GM15510 (cell line): ENCODE results near the gene PGPEP1.

Source experiments
- POLR2A ChIP-seq: IDR thresholded peaks from 3 replicates; pipeline ENCODE4 v1.6.1; 2011; ENCODE audit warnings: borderline replicate concordance; ENCODE audit not compliant: insufficient read length; ENCODE audit errors: extremely low read depth

PGPEP1 gene

GRCh38 chr19:18364826-18365528 is 24.6 kb downstream of the PGPEP1 start:
- TF ChIP-seq POLR2A: no peak

GRCh38 chr19:18366021-18366435 is 25.6 kb downstream of the PGPEP1 start:
- no peak for TF ChIP-seq POLR2A

DNA sequence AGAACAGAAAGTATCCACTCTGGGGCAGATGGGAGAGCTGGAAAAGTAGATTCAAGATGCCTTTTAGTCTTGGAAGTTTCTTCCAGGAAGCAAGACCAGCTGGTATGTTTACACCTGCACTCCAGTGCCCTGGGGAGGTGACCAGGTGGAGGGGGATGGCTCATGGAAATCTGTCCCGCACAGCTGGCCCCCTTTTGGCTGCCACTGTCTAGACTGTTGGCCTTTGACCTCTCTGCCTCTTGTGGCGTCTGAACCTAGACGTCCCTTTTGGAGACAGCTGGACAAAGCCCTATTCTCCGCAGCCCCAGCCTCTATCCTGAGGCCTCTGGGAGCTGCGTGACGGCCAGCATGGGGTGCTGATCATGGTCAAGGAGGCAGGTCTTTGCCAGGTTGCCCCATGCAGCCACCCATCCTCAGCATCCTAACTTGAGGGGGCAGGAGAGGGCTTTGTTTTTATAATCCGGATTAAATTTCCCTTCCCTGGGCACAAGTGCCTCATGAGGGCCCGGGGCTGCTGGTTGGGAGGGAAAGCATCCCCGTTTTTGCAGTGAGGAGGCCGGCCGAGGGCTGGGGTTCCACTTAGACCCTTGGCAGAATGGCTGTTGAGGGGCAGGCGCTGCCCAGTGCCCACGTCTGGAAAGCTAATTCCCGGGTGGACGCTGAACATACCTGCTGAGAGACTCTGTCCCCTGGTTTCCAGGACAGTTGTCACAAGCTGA is 28.3 kb downstream of the PGPEP1 start:
- no peak for TF ChIP-seq POLR2A

GRCh38 chr19:18373407-18373891 is 33.1 kb downstream of the PGPEP1 start:
- TF ChIP-seq POLR2A: no peak

- peak; percentile 55 for TF ChIP-seq POLR2A
Measured at GRCh38 chr19:18373892-18374629, 33.7 kb downstream of the PGPEP1 start.

DNA sequence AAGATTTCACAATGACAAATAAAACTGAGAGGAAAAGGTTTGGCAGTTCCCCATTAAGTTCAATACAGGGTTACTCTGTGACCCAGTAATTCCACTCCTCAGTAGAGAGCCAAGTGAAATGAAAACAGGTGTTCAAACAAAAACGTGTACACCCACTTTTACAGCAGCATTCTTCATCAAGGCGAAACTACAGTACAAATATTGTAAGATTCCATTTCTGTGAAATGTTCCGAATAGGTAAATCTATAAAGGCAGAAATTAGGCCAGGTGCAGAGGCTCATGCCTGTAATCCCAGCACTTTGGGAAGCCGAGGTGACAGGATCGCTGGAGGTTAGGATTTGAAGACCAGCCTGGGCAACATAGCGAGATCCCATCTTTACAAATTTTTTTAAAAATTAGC is 36.6 kb downstream of the PGPEP1 start:
- no peak for TF ChIP-seq POLR2A

GRCh38 chr19:18379803-18380747 is 39.7 kb downstream of the PGPEP1 start:
- TF ChIP-seq POLR2A: no peak

GRCh38 chr19:18380843-18381242 is 40.4 kb downstream of the PGPEP1 start:
- TF ChIP-seq POLR2A: no peak

- TF ChIP-seq POLR2A: no peak
Measured at GRCh38 chr19:18384775-18385174, 44.4 kb downstream of the PGPEP1 start.

DNA sequence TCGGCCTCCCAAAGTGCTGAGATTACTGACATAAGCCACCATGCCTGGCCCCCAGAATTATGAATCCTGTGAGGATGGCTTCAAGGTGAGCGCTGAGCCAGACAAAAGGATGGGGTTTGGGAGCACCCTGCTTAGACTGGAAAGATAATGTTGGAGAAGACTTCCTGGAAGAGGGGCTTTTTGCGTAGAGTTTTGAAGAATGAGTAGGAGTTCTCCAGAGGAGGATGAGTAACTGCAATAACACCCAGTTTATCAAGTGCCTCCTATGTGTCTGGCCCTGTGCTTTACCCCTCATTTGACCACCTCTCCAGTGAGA is 44.9 kb downstream of the PGPEP1 start:
- no peak for TF ChIP-seq POLR2A

DNA sequence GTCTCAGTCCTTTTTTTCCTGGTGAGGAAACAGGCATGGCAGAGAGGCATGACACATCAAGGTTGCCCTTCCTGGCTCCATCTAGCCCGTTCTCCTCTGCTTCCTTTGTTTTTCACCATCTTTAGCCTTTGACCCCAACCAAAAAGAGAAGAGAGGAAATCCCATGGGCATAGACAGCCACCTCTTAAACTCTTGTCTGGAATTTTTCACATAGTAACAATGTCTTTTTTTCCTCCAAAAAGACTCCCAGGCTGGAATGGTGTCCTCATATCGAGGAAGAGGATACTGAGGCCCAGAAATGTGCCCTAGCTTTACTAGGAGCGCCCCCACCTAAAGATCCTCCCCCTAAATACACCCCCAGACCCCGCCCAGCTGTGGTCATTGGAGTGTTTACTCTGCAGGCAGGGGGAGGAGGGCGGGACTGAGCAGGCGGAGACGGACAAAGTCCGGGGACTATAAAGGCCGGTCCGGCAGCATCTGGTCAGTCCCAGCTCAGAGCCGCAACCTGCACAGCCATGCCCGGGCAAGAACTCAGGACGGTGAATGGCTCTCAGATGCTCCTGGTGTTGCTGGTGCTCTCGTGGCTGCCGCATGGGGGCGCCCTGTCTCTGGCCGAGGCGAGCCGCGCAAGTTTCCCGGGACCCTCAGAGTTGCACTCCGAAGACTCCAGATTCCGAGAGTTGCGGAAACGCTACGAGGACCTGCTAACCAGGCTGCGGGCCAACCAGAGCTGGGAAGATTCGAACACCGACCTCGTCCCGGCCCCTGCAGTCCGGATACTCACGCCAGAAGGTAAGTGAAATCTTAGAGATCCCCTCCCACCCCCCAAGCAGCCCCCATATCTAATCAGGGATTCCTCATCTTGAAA is 45.5 kb downstream of the PGPEP1 start, which contains the start of gene GDF15:
TSS of gene GDF15 (plus strand) at position 484 of the 868 bp plus-strand sequence. CDS start at position 516, 32 bp downstream.
- peak; percentile 71 for TF ChIP-seq POLR2A

GRCh38 chr19:18386543-18387271 is 46.3 kb downstream of the PGPEP1 start:
- no peak for TF ChIP-seq POLR2A
